IMR-90 (cell line): Measurements from ENCODE around the gene TRABD. TPM values are rescaled to one million over a fixed set of nuclear protein-coding genes. Genes with fewer than 3 reads are reported as not detected.

Experiments used
- ATAC-seq: fragments of 200-7000 bp; cut with Tn5 transposase; 2 replicates; pipeline ENCODE4 v1.9.1; 2020; ENCODE audit warnings: low read depth, mild to moderate bottlenecking, moderate library complexity
- BruUV-seq: library from RNA; stranded (reverse); fragments of 400-500 nt; replicated peaks from 2 replicates; lab custom pipeline; 2021; lab: Mats Ljungman, UMichigan
- CTCF ChIA-PET: fragments of 300-600 bp; formaldehyde crosslinking; extraction: SDS; loops from one replicate; lab custom pipeline; 2021; ENCODE audit warnings: antibody characterized with exemption; lab: Yijun Ruan, JAX
- POLR2A ChIA-PET: fragments of 300-600 bp; sonication (Branson Sonifier 250); formaldehyde crosslinking; loops from one replicate; lab custom pipeline; 2022; ENCODE audit warnings: antibody characterized with exemption; ENCODE audit not compliant: unreplicated experiment; lab: Charles Lee
- DNase-seq: peaks from one replicate; pipeline ENCODE4 v3.0.0; 2013
- H2AFZ ChIP-seq: replicated peaks from 2 replicates; pipeline ENCODE3; 2013; ENCODE audit warnings: low read length, mild to moderate bottlenecking; ENCODE audit not compliant: poor library complexity
- H2AK5ac ChIP-seq: 2 replicates; pipeline ENCODE4 v1.6.1; 2013; ENCODE audit warnings: low read depth, low read length, inconsistent platforms
- H2AK9ac ChIP-seq: replicated peaks from 2 replicates; pipeline ENCODE3; 2013; ENCODE audit warnings: mild to moderate bottlenecking, low read depth, low read length, moderate library complexity; ENCODE audit not compliant: poor library complexity
- H2BK120ac ChIP-seq: 2 replicates; pipeline ENCODE4 v1.6.1; 2013; ENCODE audit warnings: low read depth, low read length, inconsistent platforms
- H2BK15ac ChIP-seq: 3 replicates; pipeline ENCODE4 v1.6.1; 2013; ENCODE audit warnings: low read depth, low read length, inconsistent platforms
- H2BK20ac ChIP-seq: 2 replicates; pipeline ENCODE4 v1.6.1; 2013; ENCODE audit warnings: low read depth, mild to moderate bottlenecking, inconsistent platforms, low read length, moderate library complexity
- H2BK5ac ChIP-seq: 2 replicates; pipeline ENCODE4 v1.6.1; 2013; ENCODE audit warnings: mild to moderate bottlenecking, low read depth, low read length, inconsistent platforms; ENCODE audit not compliant: poor library complexity, severe bottlenecking
- H3K14ac ChIP-seq: replicated peaks from 2 replicates; pipeline ENCODE4 v1.6.1; 2013; ENCODE audit warnings: low read depth, low read length, inconsistent platforms
- H3K18ac ChIP-seq: 2 replicates; pipeline ENCODE4 v1.6.1; 2013; ENCODE audit warnings: low read depth, low read length, control low read depth
- H3K23ac ChIP-seq: 2 replicates; pipeline ENCODE4 v1.6.1; 2013; ENCODE audit warnings: low read depth, low read length, inconsistent platforms
- H3K27ac ChIP-seq: 2 replicates; pipeline ENCODE4 v1.5.1; 2013; ENCODE audit warnings: mild to moderate bottlenecking, control low read depth, low read length; ENCODE audit not compliant: insufficient read depth
- H3K27me3 ChIP-seq: 2 replicates; pipeline ENCODE4 v1.6.1; 2013; ENCODE audit warnings: low read length; ENCODE audit not compliant: control insufficient read depth, insufficient read depth
- H3K36me3 ChIP-seq: 2 replicates; pipeline ENCODE4 v1.6.1; 2013; ENCODE audit warnings: low read length, mixed read lengths; ENCODE audit not compliant: control insufficient read depth, insufficient read depth
- H3K4ac ChIP-seq: 2 replicates; pipeline ENCODE4 v1.6.1; 2013; ENCODE audit warnings: low read depth, low read length, inconsistent platforms
- H3K4me1 ChIP-seq: 2 replicates; pipeline ENCODE4 v1.6.1; 2013; ENCODE audit warnings: low read length, mixed read lengths; ENCODE audit not compliant: control insufficient read depth, insufficient read depth
- H3K4me2 ChIP-seq: 2 replicates; pipeline ENCODE4 v1.6.1; 2013; ENCODE audit warnings: low read depth, mild to moderate bottlenecking, control low read depth, low read length, moderate library complexity
- H3K4me3 ChIP-seq: 2 replicates; pipeline ENCODE4 v1.5.1; 2013; ENCODE audit warnings: low read depth, mild to moderate bottlenecking, control low read depth, low read length, moderate library complexity; ENCODE audit not compliant: insufficient read depth
- H3K56ac ChIP-seq: 2 replicates; pipeline ENCODE4 v1.6.1; 2013; ENCODE audit warnings: low read length, inconsistent platforms; ENCODE audit not compliant: insufficient read depth; ENCODE audit errors: extremely low read depth
- H3K79me1 ChIP-seq, 2 experiments: 2 replicates each; pipeline ENCODE4 v1.6.1; 2013; ENCODE audit warnings: low read length in 2 of 2, inconsistent platforms in 1 of 2, low read depth in 1 of 2
- H3K9ac ChIP-seq: 2 replicates; pipeline ENCODE4 v1.6.1; 2013; ENCODE audit warnings: low read depth, low read length, control low read depth
- H3K9me1 ChIP-seq: 2 replicates; pipeline ENCODE4 v1.6.1; 2013; ENCODE audit warnings: low read length, inconsistent platforms; ENCODE audit not compliant: insufficient read depth
- H3K9me3 ChIP-seq: 2 replicates; pipeline ENCODE4 v1.6.1; 2013; ENCODE audit warnings: low read length; ENCODE audit not compliant: control insufficient read depth, insufficient read depth
- H4K20me1 ChIP-seq: 2 replicates; pipeline ENCODE4 v1.6.1; 2013; ENCODE audit warnings: low read length, inconsistent platforms; ENCODE audit not compliant: insufficient read depth
- H4K5ac ChIP-seq: 2 replicates; pipeline ENCODE4 v1.6.1; 2013; ENCODE audit warnings: mild to moderate bottlenecking, low read depth, low read length, control low read depth
- H4K8ac ChIP-seq, 2 experiments: 2 replicates each; pipeline ENCODE4 v1.6.1; 2013; ENCODE audit warnings: low read depth in 2 of 2, low read length in 2 of 2, control low read depth in 1 of 2, inconsistent platforms in 1 of 2
- H4K91ac ChIP-seq: 2 replicates; pipeline ENCODE4 v1.6.1; 2013; ENCODE audit warnings: low read depth, low read length, inconsistent platforms; ENCODE audit not compliant: insufficient read depth
- CEBPB ChIP-seq: IDR thresholded peaks from 2 replicates; pipeline ENCODE4 v1.6.1; 2012; ENCODE audit warnings: low read depth, low read length, improper control_type of control experiment
- CHD1 ChIP-seq: IDR thresholded peaks from 2 replicates; pipeline ENCODE4 v1.6.1; 2012; ENCODE audit warnings: low read depth, low read length, improper control_type of control experiment
- FOS ChIP-seq: fragments of 150-350 bp; IDR thresholded peaks from 2 replicates; pipeline ENCODE4 v1.6.1; 2016; ENCODE audit warnings: low read depth, low read length
- POLR2A ChIP-seq: IDR thresholded peaks from 2 replicates; pipeline ENCODE4 v1.6.1; 2012; ENCODE audit warnings: mild to moderate bottlenecking, low read depth, low read length
- RAD21 ChIP-seq: IDR thresholded peaks from 2 replicates; pipeline ENCODE4 v1.6.1; 2012; ENCODE audit warnings: low read length, improper control_type of control experiment
- RCOR1 ChIP-seq: IDR thresholded peaks from 2 replicates; pipeline ENCODE4 v1.6.1; 2012; ENCODE audit warnings: mild to moderate bottlenecking, low read length, improper control_type of control experiment; ENCODE audit not compliant: insufficient replicate concordance
- RFX5 ChIP-seq: IDR thresholded peaks from 2 replicates; pipeline ENCODE4 v1.8.0; 2012; ENCODE audit warnings: low read depth, mild to moderate bottlenecking, low read length, moderate library complexity
- SMC3 ChIP-seq: fragments of 150-350 bp; IDR thresholded peaks from 2 replicates; pipeline ENCODE4 v1.6.1; 2016; ENCODE audit warnings: low read depth, mild to moderate bottlenecking, antibody characterized with exemption, low read length, moderate library complexity
- WGBS, 2 experiments: methylation state at CpG; one replicate each; pipeline versions ENCODE4 v1.1.5 to v1.1.7; 2013; ENCODE audit warnings: missing lambda C conversion rate in 2 of 2; ENCODE audit not compliant: insufficient read length in 1 of 2; ENCODE audit errors: extremely low coverage in 2 of 2; 5-methylcytosine and 5-hydroxymethylcytosine counted together
- dilution Hi-C: fragments of 300-500 bp; cut with HindIII; formaldehyde crosslinking; loops from one replicate; pipeline ENCODE4 v1.14.3; 2018; ENCODE audit warnings: low sequenced_read_pairs; ENCODE audit not compliant: unreplicated experiment
- in situ Hi-C: fragments of 300-500 bp; cut with MboI; formaldehyde crosslinking; loops from 3 replicates; pipeline ENCODE4 v1.14.3; 2019; ENCODE audit warnings: low sequenced_read_pairs, inconsistent platforms, mixed read lengths
- intact Hi-C: fragments of 100-400 bp; cut with micrococcal nuclease; formaldehyde crosslinking; loops from 2 replicates; pipeline ENCODE4 v1.10.0; 2022
- polyA plus RNA-seq, 3 experiments: library from polyadenylated mRNA; depleted of rRNA; stranded (reverse); fragments of >200 nt; gene quantifications; 2 replicates each; pipeline ENCODE4 v1.2.3, GENCODE V29; 2012; ENCODE audit warnings: low replicate concordance in 1 of 3
- total RNA-seq: library from RNA; depleted of rRNA; stranded (reverse); fragments of >200 nt; gene quantifications from 2 replicates; pipeline ENCODE4 v1.2.3, GENCODE V29; 2012

Gene TRABD
- total and polyA plus RNA-seq, 2 of the 4 experiments (the other 2 are of a cell fraction): 13.4 to 42.7 TPM

DNA sequence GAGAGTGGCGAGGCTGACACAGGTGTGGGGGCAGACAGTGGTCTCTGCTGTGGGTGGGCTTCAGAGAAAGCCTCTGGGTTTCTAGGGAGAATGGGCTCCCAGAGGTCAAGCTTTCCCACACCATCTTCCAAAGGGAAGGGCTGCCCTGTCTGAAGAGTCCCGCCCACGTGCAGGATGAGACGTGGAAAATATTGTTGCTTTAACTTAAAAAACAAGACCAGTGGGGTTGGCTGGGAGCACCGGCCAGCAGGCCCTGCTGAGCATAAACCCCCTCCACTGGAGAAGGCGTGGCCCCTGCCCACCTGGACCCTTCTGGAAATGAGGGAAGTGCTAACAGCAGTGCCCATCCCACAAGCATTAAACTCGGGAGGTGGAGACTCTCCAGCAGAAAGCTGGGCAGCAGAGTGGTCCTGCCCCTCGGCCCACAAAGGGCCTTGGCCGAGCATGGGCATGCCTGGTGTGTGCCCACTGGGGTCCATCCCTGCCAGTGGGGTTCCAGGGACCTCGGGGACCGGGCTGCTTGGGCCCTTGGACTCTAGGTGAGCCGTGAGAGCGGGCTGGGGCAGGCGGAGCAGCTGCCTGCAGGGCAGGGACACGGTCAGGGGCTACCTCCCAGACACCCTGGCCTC, 30.5 kb downstream of the TRABD start (continued):
- TF ChIP-seq FOS (no peak), RFX5 (no peak), SMC3 (no peak), RCOR1 (no peak)

DNA sequence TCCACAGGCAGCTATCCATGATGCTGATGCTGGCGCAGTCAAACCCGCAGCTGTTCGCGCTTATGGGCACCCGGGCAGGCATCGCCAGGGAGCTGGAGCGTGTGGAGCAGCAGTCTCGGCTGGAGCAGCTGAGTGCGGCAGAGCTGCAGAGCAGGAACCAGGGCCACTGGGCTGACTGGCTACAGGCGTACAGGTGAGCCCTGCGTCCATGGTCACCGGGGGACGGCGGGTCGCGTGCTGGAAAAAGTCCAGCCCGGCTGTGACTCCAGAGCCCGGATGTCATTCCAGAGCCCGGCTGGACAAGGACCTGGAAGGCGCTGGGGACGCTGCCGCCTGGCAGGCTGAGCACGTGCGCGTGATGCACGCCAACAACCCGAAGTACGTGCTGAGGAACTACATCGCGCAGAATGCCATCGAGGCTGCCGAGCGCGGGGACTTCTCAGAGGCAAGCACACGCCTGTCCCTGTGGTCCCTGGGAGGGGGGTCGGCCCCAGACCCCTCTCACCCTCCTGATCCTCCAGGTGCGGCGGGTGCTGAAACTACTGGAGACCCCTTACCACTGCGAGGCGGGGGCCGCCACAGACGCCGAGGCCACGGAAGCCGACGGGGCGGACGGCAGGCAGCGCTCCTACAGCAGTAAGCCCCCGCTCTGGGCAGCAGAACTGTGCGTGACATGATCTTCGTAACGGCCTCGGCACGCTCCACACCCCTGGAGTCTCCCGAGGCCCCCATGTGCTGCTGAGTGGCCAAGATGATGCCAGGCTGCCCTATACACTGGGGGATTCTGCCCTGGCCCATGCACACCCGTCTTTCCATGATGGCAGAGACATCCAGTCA, 31.2 kb downstream of the TRABD start:
- Histone ChIP-seq H3K4ac (no peak overlapping the region), H4K8ac (no peak overlapping the region), H3K4me3 (no peak overlapping the region), H3K79me1 (peaks cover 19 to 40% of the 10 kb centered on the region in 2 experiments), H3K27ac (no peak overlapping the region), H3K18ac (no peak overlapping the region), H2AK5ac (no peak overlapping the region), H3K56ac (no peak overlapping the region), H3K9me1 (peaks cover 3% of the 10 kb centered on the region; the same call in 1 of the 2 replicates), H3K27me3 (no peaks in the 10 kb centered on the region), H2BK5ac (no peak overlapping the region), H4K20me1 (peaks cover 57% of the 10 kb centered on the region), H4K5ac (no peak overlapping the region), H2BK20ac (no peak overlapping the region), H3K23ac (no peak overlapping the region), H2BK15ac (no peak overlapping the region), H3K4me2 (no peak overlapping the region), H3K9me3 (no peaks in the 10 kb centered on the region), H2AK9ac (no peak overlapping the region), H3K9ac (no peak overlapping the region), H3K36me3 (peaks cover 74% of the 10 kb centered on the region), H2BK120ac (no peak overlapping the region), H3K4me1 (no peaks in the 10 kb centered on the region), H2AFZ (no peak overlapping the region), H4K91ac (no peak overlapping the region), H3K14ac (no peak overlapping the region)
- intact Hi-C loops (no loop called here), in situ Hi-C loops (loop anchor here (25.0 kb wide), 1 partner anchor 405 kb away; no protein-coding TSS in a partner anchor), dilution Hi-C loops (no loop called here)
- ATAC-seq: no peak
- no peak for DNase-seq
- TF ChIP-seq CHD1: no peak
- TF ChIP-seq CEBPB: no peak
- TF ChIP-seq POLR2A: no peak
- no peak for TF ChIP-seq RAD21
- ChIA-PET CTCF (no interaction called here), POLR2A (no interaction called here)
- WGBS, 2 experiments: 91% methylated on average over 27 of the region's 57 CpGs; no CpG with 5 or more reads in 1 of the 2 experiments
- BruUV-seq: no TSS peak
